GOT3 (cell line): ENCODE results near the gene MCC.
"Not testable (repeated sequence)": the region's sequence is repeated elsewhere in the genome, so short reads cannot be mapped to it uniquely, and the experiment has no call there.

Experiments used
- DNase-seq: peaks from one replicate; lab custom pipeline; 2025; ENCODE audit warnings: mixed read lengths; lab: John Stamatoyannopoulos, UW

MCC gene

DNA sequence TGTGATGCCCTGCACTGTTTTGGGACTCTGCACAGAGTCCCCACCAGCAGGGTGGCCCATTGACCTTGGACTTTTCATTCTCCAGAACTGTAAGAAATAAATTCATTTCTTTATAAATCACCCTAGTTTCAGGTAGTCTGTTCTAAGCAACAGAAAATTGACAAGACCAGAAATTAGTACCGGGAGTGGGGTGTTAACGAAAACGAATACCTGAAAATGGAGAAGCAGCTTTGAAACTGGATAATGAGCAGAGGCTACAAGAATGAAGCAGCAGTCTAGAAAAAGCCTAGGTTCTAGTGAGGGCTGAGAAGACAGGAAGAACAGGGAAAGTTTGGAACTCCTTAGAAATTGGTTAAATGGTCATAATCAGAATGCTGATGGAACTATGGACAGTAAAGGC, 2.1 kb upstream of the MCC start:
- DNase-seq = no peak

DNA sequence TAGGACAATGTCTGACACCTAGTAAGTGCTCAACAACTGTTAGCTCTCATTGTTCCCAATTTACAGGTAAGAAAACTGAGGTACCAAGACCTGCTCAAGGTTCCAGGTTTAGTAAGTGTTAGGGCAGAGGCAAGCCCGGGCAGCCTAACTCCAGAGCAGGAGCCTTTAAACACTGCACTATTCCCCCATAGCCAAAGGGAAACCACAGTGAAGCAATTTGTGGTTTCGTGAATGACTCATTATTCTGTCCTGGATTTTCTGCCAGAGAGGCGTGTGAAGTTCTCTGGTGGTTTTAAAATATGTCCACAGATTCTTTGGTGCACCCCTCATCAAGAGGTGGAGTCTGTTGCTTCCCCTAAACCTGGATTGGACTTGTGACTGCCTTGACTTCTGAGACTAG, 1.0 kb upstream of the MCC start:
- peak; percentile 49 for DNase-seq

DNA sequence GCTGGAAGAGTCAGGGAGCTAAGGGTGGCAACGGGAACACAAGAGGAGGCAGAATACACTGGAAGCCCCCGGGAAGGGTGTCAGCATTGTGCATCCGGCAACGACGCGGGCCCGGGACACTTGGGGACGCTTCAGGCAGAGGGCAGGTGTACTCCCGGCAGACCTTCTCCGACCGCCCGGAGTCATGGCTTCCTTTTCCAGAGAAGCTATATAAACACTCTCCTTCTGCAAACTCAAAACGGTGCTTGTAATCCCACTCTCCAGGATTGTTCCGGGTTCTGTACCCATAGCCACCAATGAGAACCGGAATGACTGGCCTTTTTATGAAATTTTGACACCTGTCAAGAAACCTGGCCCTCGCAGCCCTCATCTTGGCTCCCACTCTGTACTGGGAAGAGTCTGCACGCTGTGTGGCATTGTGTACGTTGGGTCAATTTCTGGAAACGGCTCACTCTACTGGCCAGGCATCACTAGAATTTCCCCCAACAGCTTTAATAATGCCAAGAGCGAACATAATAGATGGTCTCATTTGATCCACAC, 462 bp upstream of the MCC start:
- DNase-seq = no peak

DNA sequence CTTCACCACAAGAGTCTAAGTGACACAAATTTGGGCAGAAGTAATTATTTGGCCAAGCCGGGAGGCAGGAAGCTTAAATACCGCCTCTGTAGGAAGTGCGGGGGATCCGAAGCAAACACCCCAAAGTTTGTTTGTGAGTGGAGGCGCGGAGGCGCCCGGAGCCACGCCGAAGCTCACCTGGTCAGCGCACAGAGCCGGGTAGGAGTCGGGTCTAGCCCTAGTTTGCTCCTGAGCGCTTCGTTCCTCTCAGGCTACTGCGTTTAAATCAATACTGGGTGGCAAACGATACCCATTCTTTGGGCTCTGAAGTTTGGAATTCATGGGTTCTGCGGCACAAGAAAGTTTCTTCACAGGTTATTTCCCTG, 855 bp downstream of the MCC start:
- DNase-seq = no peak

DNA sequence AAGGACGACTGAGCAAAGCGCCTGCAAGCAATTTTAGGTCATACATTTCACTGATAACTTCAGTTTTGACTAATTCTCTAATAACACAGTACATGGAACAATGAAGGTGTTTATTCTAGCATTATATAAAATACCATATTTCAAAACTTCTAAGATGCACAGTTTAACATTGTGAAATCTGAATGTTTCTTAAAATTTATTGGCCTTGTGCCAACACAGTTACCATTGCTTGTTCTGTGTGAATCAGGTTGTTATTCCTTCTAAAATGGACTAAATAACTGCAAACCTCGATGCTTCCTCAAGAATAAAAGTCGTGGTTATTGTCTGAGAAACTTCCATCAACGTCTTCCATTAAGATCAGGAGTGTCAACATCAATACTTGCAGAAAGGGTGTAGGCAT, 8.0 kb downstream of the MCC start:
- DNase-seq = no peak

DNA sequence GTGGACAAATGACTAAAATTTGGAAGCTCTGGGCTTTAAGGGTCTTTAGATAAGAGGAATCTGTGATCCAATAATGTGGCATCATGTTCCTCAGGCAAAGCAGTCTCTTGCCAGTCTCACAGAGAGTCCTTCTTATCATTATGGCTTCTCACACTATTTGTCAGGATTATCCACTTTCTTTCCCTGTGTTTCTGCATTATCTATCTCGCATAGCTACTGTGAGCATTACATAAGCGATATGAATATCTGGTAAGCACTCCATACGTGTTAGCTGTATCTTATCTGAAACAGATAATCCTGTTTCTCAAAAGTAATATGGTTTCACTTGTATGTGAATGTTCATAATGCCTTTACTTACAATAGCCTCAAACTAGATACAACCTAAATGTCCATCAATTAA, 9.6 kb downstream of the MCC start:
- no peak for DNase-seq

DNA sequence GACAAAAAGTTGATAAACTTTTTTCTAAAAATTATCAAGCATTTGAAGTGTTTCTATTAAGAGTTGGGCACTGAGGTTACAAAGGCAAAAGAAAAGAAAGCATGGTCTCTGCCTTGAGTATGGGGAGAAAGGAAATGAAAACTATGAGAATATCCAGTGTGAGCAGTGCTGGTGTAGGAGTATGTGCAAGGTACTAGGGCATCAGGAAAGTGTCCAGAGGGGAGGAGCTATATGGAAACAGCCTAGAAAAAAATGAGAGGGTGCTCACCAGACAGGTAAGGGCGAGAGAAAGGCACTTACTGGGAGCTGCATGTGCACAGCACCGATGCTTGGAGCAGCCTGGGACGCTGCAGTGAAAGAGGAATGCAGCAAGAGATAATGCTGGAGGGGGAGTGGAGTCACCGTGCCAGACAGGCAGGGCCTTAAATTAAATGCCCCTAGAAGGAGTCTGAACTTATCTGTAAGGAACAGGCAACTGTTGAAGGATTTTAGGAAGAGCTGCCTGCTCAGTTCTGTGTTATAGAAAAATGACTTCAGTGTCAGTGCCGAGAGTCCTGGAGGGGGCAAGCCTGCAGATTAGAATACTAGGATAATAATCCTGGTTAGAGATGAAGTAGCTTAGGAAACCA, 14.0 kb downstream of the MCC start:
- DNase-seq = no peak

DNA sequence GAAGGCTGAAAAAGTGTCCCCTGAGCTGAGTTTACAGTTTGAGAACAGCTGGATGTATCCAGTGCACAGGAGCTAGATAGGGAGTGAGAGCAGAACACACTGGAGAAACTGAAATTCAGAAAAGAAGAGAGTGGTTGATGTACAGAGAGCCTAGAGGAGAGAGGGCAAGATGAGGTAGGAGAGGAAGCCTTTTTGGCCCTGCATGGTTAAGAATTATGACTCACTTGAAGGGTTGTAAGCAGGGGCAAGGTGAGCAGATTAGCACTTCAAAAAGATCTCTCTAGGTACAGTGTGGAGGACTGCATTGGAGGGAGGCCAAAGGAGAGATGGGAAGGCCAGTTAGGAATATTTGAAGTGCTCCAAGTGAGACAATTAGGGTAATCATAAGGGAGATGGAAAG, 25.2 kb downstream of the MCC start:
- no peak for DNase-seq

DNA sequence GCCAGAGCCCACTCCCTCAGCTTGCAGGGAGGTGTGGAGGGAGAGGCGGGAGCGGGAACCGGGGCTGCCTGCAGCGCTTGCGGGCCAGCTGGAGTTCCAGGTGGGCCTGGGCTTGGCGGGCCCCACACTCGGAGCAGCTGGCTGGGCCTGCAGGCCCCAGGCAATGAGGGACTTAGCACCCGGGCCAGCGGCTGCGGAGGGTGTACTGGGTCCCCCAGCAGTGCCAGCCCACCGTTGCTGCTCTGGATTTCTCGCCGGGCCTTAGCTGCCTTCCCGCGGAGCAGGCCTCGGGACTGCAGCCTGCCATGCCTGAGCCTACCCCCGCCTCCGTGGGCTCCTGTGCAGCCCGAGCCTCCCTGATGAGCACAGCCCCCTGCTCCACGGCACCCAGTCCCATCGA, 31.1 kb downstream of the MCC start:
- not testable (repeated sequence) for DNase-seq

DNA sequence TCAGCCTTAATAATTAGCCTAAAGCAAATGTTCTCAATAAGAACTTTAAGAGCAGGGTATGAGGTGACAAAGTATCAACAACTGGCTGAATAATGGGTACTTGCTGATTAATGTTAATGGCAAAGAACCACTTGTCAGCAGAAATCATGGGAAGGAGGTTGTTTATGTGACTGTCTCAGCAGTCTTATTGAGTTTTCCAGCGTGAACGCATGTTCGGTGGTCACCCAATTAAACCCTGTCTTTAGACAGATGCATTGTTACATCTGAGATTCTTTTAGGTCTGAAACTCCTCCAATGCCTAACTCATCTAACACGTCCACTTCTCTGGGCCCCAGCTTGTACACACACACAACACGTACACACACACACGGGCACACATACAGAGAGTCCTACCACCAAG, 35.3 kb downstream of the MCC start:
- DNase-seq = no peak

DNA sequence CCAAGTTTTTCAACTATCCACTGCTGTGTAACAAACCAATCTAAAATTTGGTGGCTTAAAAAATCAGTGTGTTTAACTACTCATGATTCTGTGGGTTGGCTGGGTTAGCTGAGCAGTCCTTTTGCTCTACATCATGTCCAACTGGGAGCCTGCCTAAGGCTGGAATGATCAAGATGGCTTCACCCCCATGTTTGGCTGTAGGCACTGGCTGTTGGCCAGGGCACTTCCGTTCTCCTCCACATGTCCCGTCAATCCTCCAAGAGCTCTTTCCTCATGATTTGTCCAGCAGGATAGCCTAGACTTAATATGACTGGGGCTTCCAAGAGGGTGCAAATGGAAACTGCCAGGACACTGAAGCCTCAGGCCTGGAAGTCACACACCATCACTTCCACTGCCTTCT, 36.5 kb downstream of the MCC start:
- no peak for DNase-seq

DNA sequence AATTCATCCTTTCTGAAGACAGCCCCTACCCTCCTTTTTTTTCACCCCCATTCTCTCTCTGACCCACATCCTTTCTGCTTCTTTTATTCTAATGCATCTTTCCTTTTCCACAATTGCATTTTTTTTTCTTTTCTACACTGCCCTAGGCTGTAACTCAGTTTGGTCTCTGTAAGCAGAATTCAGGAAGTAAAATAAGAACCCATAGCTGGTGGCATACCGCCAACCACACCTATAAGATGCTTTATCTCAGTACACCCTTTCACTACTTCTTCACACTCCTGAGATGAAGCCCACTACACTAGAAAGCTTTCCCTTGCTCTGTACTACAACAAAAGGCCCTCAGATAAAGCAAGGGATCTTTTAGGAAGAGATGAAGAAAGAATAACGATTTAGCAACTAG, 37.3 kb downstream of the MCC start:
- DNase-seq = no peak

DNA sequence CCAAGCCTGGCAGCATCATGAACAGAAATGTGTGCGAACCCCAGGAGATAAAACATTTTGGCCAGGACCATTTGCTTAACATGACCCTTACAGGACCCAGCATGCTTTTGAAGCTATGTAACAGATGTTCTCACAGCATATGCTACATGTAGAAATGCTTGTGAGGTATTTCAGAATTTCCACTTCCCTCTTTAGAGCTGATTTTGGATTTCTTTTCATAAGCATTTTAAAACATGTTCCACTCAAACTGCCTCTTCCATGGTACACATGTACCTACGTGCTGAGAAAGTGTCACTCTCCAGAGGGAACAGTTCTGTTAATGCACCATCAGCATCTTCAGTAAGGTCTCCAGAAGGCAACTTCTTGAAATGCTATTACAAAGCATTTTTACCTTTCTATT, 37.8 kb downstream of the MCC start:
- no peak for DNase-seq

DNA sequence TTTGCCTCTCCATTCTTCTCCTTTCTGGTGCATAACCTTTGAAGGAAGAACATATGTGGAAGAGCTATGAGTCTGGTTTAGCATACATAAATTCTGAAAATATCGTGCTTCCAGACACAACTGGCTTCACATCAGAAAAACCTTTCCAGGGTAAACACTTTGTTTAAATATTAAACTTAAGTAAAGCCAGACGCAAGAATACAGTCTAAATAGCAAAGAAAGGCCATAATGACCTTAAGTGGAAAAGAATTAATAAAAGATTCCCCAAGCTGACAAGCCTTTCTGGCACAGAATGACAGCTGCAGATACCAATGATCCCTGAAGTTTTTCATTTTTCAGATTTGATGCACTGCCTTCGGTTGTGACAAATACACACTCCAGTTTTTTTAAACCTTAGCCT, 40.0 kb downstream of the MCC start:
- no peak for DNase-seq

DNA sequence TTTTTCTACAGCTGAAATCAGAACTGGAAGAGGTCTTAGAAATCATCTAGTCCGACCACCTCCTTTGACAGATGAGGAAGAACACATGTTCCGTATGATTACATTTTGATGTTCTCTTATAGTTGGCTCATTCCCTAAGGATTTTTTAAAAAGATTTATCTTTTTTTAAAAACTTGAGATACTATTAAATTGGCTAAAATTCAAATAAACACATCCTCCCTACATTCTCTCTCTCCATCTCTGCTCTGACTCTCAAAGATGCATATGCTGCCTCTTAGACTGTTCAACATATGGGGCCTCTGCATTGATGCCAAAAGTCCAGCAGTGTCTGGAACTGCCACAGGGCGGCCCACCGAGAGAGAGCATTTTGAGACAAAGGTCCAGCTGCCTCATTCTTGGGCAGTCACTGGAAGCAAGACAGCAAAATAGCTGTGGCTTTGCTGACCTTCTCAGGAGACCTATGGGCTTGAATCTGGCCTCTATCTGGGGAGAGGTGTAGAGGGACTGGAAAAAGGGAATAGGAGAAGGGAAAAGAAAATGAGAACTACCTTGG, 40.7 kb downstream of the MCC start:
- no peak for DNase-seq

DNA sequence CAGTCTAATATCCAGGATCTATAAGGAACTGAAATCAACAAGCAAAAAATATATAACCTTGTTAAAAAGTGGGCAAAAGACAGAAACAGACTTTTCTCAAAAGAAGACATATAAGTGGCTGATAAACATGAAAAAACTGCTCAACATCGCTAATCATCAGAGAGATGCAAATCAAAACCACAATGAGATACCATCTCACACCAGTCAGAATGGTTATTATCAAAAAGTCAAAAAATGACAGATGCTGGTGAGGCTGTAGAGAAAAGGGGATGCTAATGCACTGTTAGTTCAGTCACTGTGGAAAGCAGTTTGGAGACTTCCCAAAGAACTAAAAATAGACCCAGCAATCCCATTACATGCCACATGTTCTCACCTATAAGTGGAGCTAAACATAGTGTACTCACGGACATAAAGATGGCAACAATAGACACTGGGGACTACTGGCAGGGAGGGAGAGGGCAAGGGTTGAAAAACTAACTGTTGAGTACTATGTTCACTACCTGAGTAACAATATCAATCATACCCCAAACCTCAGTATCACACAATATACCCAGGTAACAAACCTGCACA, 41.8 kb downstream of the MCC start:
- no peak for DNase-seq

DNA sequence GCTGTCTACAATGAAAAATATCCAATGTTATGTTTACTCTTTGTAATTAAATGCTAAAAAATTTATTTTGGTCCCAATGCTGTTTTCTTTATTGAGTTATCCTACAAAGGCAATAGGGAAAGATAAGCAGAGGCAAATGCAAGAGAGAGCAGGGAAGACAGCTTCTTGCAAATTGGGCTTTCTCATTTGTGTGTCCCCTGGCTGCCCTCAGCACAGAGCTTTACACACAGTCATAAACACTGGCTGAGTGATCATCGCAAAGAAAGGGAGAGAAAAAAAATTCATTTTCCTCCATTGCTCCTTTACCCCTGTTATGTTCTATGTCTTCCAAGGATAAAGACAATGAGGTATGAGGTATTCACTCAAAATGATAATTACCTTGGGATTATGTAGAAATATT, 51.1 kb downstream of the MCC start:
- no peak for DNase-seq

DNA sequence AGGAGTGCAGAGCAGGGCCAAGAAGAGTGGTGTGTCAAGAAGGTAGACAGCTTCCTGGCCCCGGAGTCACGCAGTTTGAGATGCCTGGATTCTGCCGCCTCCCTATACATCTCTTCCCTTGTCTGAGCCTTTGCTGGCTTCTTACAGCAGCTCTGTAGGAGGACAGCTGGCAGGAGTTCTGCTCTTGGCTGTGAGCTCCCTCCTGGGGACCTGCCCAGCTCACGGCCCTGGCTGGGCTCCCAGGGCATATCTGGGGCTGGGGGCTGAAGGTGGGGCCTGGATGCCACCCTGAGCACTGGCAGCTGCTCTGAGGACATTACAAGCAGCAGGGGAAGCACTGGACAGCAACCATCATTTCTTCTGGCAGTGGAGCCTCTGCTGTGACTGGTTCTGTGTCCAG, 52.7 kb downstream of the MCC start:
- no peak for DNase-seq

DNA sequence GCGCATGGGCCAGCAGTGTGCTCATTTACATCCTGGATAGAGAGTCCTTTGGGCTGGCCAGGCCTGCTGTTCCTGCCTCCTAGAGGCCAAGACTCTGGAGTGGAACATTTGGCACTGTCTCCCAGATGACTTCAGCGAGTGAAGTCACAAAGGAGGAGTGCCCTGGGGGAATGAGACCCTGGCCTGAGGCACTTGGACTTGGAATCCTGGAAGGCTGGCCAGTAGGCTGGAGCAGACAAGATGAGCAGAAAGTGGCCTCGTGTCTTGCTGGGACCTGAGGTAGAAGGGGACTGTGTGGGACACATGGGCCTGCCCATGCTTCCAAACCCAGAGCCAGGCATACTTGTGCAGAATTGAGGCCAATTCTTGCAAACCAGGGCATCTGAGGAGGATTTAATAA, 53.4 kb downstream of the MCC start, which contains the start of gene TSSK1B:
TSS of gene TSSK1B (minus strand) at position 101 of the 400 bp plus-strand sequence. CDS start 150 bp downstream, outside the sequence.
- DNase-seq = no peak

DNA sequence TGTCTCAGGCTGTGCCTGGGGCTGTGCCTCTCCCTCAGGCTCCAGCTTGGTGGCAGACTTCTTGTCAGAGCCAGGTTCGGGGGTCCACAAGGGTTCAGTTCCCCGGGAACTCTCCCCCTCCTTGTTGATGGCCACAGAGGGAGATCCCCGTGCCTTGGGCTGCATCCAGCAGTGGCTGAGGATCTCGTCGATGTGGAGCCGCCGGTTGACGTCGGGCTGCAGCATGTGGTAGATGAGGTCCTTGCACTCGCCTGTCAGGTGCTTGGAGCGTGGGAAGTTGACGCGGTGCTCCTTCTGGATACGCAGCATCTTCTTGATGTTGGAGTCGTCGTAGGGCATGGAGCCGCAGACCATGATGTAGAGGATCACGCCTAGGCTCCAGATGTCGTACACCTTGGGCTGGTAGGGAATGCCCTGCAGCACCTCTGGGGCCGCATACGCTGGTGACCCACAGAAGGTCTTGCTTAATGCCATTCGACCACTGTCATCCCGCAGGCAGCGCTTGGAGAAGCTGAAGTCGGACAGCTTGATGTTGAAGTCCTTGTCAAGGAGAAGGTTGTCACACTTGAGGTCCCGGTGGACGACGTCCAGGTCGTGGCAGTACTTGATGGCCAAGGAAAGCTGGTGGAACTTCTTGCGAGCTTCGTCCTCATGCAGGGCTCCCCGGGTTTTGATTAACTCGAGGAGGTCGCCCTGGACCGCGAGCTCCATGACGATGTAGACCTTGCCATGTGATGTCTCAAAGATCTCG, 54.2 kb downstream of the MCC start:
- no peak for DNase-seq

DNA sequence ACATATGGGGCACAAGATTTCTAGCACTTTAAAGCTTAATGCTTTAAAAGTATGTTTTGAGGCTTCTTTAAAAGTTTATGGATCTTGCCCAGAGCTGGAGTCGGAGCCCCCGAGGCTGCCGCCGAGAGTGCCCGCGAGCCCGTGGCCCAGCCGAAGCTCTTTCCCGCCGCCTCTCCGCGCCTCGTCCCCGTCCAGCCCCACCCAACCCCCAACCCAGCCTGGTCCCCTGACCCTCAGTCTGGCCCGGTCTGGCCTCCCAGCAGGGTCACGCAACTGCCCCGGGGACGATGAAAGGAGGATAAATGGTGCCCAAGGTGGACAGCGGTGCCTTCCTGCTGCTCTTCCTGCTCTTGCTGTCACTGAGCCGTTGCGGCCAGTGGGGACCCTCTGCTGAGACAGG, 55.2 kb downstream of the MCC start:
- no peak for DNase-seq

DNA sequence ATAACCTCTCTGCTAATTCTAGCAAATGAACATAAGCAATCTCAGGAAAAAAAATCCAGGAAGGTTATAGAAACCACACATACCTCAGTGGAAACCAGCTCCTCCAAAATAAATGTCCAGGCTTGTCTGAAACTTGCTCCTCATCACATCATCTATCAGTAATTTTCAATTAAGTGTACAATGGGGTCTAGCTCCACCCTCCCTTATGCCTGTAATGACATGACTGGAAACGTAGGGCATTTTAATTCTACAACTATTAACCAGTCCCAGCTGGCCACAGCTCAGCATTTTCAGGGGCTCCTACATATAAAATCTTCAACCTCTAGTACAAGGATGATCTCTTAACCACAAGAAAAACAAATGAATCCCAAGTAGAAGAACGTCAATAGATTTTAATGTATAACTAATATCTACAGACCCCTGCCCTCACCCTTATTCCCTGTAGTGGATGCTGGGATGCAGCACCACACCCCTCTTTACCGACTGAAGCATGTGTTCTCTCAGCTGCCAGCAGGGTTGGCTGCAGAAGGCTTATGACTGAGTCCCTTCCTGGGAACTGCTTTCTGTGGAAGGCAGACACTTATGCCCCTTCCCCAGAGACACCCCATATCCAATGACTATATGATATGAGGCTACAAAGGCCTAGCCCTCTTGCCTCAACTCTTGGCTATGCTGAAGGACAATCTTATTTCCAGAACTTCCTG, 60.2 kb downstream of the MCC start:
- no peak for DNase-seq
